HG02938 (cell line): ENCODE measurements around the gene CAMTA1.

Experiments
- ATAC-seq: cut with Tn5 transposase; IDR thresholded peaks from one replicate; pipeline ENCODE4 v1.9.1; 2021; ENCODE audit warnings: mild to moderate bottlenecking, moderate library complexity; ENCODE audit not compliant: unreplicated experiment

The CAMTA1 gene

GRCh38 chr1:7648761-7649384 lies 863.6 kb downstream of the CAMTA1 start:
- ATAC-seq: no peak

- no peak for ATAC-seq
These were observed 865.5 kb downstream of the CAMTA1 start for GRCh38 chr1:7650801-7651200.

- no peak for ATAC-seq
These were observed 865.9 kb downstream of the CAMTA1 start for GRCh38 chr1:7651203-7651602.

- no peak for ATAC-seq
These were observed 866.8 kb downstream of the CAMTA1 start for GRCh38 chr1:7652061-7652460.

- ATAC-seq: no peak
These were observed 867.4 kb downstream of the CAMTA1 start for GRCh38 chr1:7652515-7653098.

GRCh38 chr1:7654725-7655124 lies 869.5 kb downstream of the CAMTA1 start:
- ATAC-seq: no peak

- ATAC-seq: no peak
These were observed 870.1 kb downstream of the CAMTA1 start for GRCh38 chr1:7655354-7655753.

- no peak for ATAC-seq
These were observed 871.4 kb downstream of the CAMTA1 start for GRCh38 chr1:7656557-7657215.

GRCh38 chr1:7657287-7658016 lies 872.2 kb downstream of the CAMTA1 start:
- ATAC-seq: no peak

- ATAC-seq: no peak
These were observed 872.8 kb downstream of the CAMTA1 start for GRCh38 chr1:7658099-7658498.

- ATAC-seq: no peak
These were observed 874.3 kb downstream of the CAMTA1 start for GRCh38 chr1:7659514-7659913.

- no peak for ATAC-seq
These were observed 878.3 kb downstream of the CAMTA1 start for GRCh38 chr1:7663451-7664146.

- no peak for ATAC-seq
These were observed 879.1 kb downstream of the CAMTA1 start for GRCh38 chr1:7664147-7664892.

GRCh38 chr1:7664893-7665250 lies 879.6 kb downstream of the CAMTA1 start:
- ATAC-seq: no peak

- no peak for ATAC-seq
These were observed 881.0 kb downstream of the CAMTA1 start for GRCh38 chr1:7666249-7666648.

- ATAC-seq: no peak
These were observed 881.9 kb downstream of the CAMTA1 start for GRCh38 chr1:7667159-7667558.

- no peak for ATAC-seq
These were observed 882.5 kb downstream of the CAMTA1 start for GRCh38 chr1:7667625-7668218.

- ATAC-seq: no peak
These were observed 884.5 kb downstream of the CAMTA1 start for GRCh38 chr1:7669559-7670311.

- no peak for ATAC-seq
These were observed 885.3 kb downstream of the CAMTA1 start for GRCh38 chr1:7670334-7671145.
